Smooth muscle cell (in vitro differentiated cells): ENCODE measurements around the gene ZMIZ1. TPM values are rescaled to one million over a fixed set of nuclear protein-coding genes. Genes with fewer than 3 reads are reported as not detected.

ENCODE experiments used
- DNase-seq: peaks from one replicate; lab custom pipeline; 2025; ENCODE audit not compliant: unreplicated experiment; lab: John Stamatoyannopoulos, UW
- H2AFZ ChIP-seq: fragments of 200-600 bp; sonication (generic); 2 replicates; pipeline ENCODE4 v1.6.0; 2016; ENCODE audit warnings: antibody characterized with exemption, low read depth, mild to moderate bottlenecking
- H3F3A ChIP-seq: fragments of 200-600 bp; sonication (generic); 2 replicates; pipeline ENCODE4 v1.6.0; 2017; ENCODE audit warnings: antibody characterized with exemption, low read depth
- H3K27ac ChIP-seq: fragments of 200-600 bp; sonication (generic); 2 replicates; pipeline ENCODE4 v1.5.1; 2016; ENCODE audit warnings: low read depth, mild to moderate bottlenecking
- H3K27me3 ChIP-seq: fragments of 200-600 bp; sonication (generic); 2 replicates; pipeline ENCODE4 v1.6.1; 2016; ENCODE audit warnings: low read depth, mild to moderate bottlenecking
- H3K36me3 ChIP-seq: fragments of 200-600 bp; sonication (generic); 2 replicates; pipeline ENCODE4 v1.5.1; 2016; ENCODE audit warnings: low read depth
- H3K4me1 ChIP-seq: fragments of 200-600 bp; sonication (generic); 2 replicates; pipeline ENCODE4 v1.5.1; 2016; ENCODE audit warnings: low read depth
- H3K4me2 ChIP-seq: fragments of 200-600 bp; sonication (generic); 2 replicates; pipeline ENCODE4 v1.6.0; 2016; ENCODE audit warnings: mild to moderate bottlenecking
- H3K4me3 ChIP-seq: fragments of 200-600 bp; sonication (generic); 2 replicates; pipeline ENCODE4 v1.5.1; 2016; ENCODE audit warnings: mild to moderate bottlenecking
- H3K79me2 ChIP-seq: fragments of 200-600 bp; sonication (generic); 2 replicates; pipeline ENCODE4 v1.6.0; 2016; ENCODE audit warnings: low read depth, mild to moderate bottlenecking
- H3K9ac ChIP-seq: fragments of 200-600 bp; sonication (generic); 2 replicates; pipeline ENCODE4 v1.6.0; 2016; ENCODE audit warnings: low read depth
- H3K9me3 ChIP-seq: fragments of 200-600 bp; sonication (generic); replicated peaks from 2 replicates; pipeline ENCODE4 v1.5.1; 2016; ENCODE audit warnings: low read depth
- H4K20me1 ChIP-seq: fragments of 200-600 bp; sonication (generic); 2 replicates; pipeline ENCODE4 v1.6.0; 2016; ENCODE audit warnings: low read depth
- WGBS: methylation state at CpG from one replicate; pipeline ENCODE4 v1.1.7; 2016; ENCODE audit warnings: low lambda C conversion rate; 5-methylcytosine and 5-hydroxymethylcytosine counted together
- polyA plus RNA-seq: library from polyadenylated mRNA; unstranded; fragments of >200 nt; fragmentation: Nextera tagmentation; extraction: Ambion mirVana; gene quantifications from 2 replicates; pipeline ENCODE4 v1.2.1, GENCODE V29; 2016
- total RNA-seq: library from RNA; depleted of rRNA; stranded (reverse); fragments of >200 nt; gene quantifications from 2 replicates; pipeline ENCODE4 v1.2.3, GENCODE V29; 2014
- TF ChIP-seq, protein P1 (sequence below): fragments of 200-600 bp; sonication (generic); IDR thresholded peaks from 2 replicates; pipeline ENCODE4 v1.5.1; 2017; ENCODE audit warnings: borderline replicate concordance, mild to moderate bottlenecking, antibody characterized with exemption; ENCODE audit not compliant: insufficient read depth, poor library complexity, severe bottlenecking

ZMIZ1 gene
- total and polyA plus RNA-seq, 2 experiments from 2014 or later = 24.2 to 31.3 TPM

GRCh38 chr10:79206300-79207095 is 137.7 kb downstream of the ZMIZ1 start:
- no peak overlapping the region for H3K4me2 ChIP-seq
- no peak overlapping the region for H3K27ac ChIP-seq
- no peaks in the 10 kb centered on the region for H3F3A ChIP-seq
- no peaks in the 10 kb centered on the region for H3K4me1 ChIP-seq
- DNase-seq = no peak
- TF ChIP-seq, protein P1, sequence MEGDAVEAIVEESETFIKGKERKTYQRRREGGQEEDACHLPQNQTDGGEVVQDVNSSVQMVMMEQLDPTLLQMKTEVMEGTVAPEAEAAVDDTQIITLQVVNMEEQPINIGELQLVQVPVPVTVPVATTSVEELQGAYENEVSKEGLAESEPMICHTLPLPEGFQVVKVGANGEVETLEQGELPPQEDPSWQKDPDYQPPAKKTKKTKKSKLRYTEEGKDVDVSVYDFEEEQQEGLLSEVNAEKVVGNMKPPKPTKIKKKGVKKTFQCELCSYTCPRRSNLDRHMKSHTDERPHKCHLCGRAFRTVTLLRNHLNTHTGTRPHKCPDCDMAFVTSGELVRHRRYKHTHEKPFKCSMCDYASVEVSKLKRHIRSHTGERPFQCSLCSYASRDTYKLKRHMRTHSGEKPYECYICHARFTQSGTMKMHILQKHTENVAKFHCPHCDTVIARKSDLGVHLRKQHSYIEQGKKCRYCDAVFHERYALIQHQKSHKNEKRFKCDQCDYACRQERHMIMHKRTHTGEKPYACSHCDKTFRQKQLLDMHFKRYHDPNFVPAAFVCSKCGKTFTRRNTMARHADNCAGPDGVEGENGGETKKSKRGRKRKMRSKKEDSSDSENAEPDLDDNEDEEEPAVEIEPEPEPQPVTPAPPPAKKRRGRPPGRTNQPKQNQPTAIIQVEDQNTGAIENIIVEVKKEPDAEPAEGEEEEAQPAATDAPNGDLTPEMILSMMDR = no peak
- H3K9ac ChIP-seq = no peak overlapping the region
- no peaks in the 10 kb centered on the region for H3K79me2 ChIP-seq
- H4K20me1 ChIP-seq = peaks cover 83% of the 10 kb centered on the region
- WGBS = 94% methylated on average over 13 of the region's 13 CpGs
- H3K27me3 ChIP-seq = no peaks in the 10 kb centered on the region
- no peak overlapping the region for H2AFZ ChIP-seq
- no peaks in the 10 kb centered on the region for H3K36me3 ChIP-seq
- H3K9me3 ChIP-seq = no peaks in the 10 kb centered on the region
- no peak overlapping the region for H3K4me3 ChIP-seq

- H3K27ac ChIP-seq = no peak overlapping the region
- no peaks in the 10 kb centered on the region for H3K4me1 ChIP-seq
- DNase-seq = no peak
- no peaks in the 10 kb centered on the region for H3K27me3 ChIP-seq
- TF ChIP-seq, protein P1 = no peak
- H3K79me2 ChIP-seq = no peaks in the 10 kb centered on the region
- no peak overlapping the region for H3K9ac ChIP-seq
- no peaks in the 10 kb centered on the region for H3K9me3 ChIP-seq
- no peak overlapping the region for H2AFZ ChIP-seq
- WGBS = 95% methylated on average over 4 of the region's 4 CpGs
- H3F3A ChIP-seq = no peaks in the 10 kb centered on the region
- no peak overlapping the region for H3K4me2 ChIP-seq
- no peak overlapping the region for H3K4me3 ChIP-seq
- no peaks in the 10 kb centered on the region for H3K36me3 ChIP-seq
- H4K20me1 ChIP-seq = peaks cover 82% of the 10 kb centered on the region
Measured at GRCh38 chr10:79207096-79207357, 138.3 kb downstream of the ZMIZ1 start.

GRCh38 chr10:79207726-79208125 is 139.0 kb downstream of the ZMIZ1 start:
- no peaks in the 10 kb centered on the region for H3K36me3 ChIP-seq
- H3K79me2 ChIP-seq = no peaks in the 10 kb centered on the region
- no peak overlapping the region for H3K27ac ChIP-seq
- H3K4me3 ChIP-seq = no peak overlapping the region
- DNase-seq = no peak
- H3K27me3 ChIP-seq = no peaks in the 10 kb centered on the region
- H2AFZ ChIP-seq = no peak overlapping the region
- no peaks in the 10 kb centered on the region for H3K9me3 ChIP-seq
- H3F3A ChIP-seq = no peaks in the 10 kb centered on the region
- H3K4me1 ChIP-seq = no peaks in the 10 kb centered on the region
- H4K20me1 ChIP-seq = peaks cover 82% of the 10 kb centered on the region
- WGBS = 84% methylated on average over 4 of the region's 5 CpGs
- no peak overlapping the region for H3K9ac ChIP-seq
- TF ChIP-seq, protein P1 = no peak
- H3K4me2 ChIP-seq = no peak overlapping the region
